ENCODE data around the gene TMEM248. TPM values are rescaled to one million over a fixed set of nuclear protein-coding genes. Genes with fewer than 3 reads are reported as not detected.
"Not testable (repeated sequence)": the region's sequence is repeated elsewhere in the genome, so short reads cannot be mapped to it uniquely, and the experiment has no call there.

Gene TMEM248
- total and polyA plus RNA-seq, 2 of the 8 experiments (the other 6 are each of a cell fraction or from before 2014, with no cell fraction given) = 63.6 to 126 TPM

DNA sequence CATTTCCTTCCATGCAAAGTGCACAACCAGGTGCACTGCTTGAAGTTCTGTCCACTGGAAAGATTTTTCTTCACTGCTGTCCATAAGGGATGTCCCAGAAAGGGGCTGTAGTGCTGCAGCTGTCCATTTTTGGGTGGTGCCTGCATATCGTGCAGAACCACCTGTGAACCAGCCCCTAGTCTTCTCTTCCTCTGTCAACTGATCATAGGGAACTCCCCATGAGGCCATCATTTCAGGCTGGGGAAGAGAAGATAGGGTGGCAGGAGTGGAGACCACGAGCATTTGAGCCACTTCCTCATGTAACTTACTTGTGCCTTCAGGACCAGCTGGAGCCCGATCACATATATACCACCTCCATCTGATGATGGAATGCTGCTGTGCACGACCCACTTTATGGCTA, 12.4 kb upstream of the TMEM248 start:
- not testable (repeated sequence) for H4K91ac ChIP-seq (replicated peaks; ENCODE audit: insufficient read length, low read length); H3K27me3 ChIP-seq (replicated peaks in 1 of 4; ENCODE audit: control insufficient read depth in 3 of 4, extremely low read depth in 1 of 4, insufficient read depth in 3 of 4, low read length in 3 of 4); H3K23ac ChIP-seq (ENCODE audit: insufficient read length); H2AK5ac ChIP-seq (ENCODE audit: low read depth, low read length); H3K23me2 ChIP-seq (ENCODE audit: low read depth, low read length); H3K56ac ChIP-seq (replicated peaks; ENCODE audit: insufficient read length, low read depth, low read length); H4K20me1 ChIP-seq (replicated peaks in 1 of 2; ENCODE audit: control insufficient read depth in 1 of 2, insufficient read depth in 2 of 2, low read length in 2 of 2); H4K8ac ChIP-seq (ENCODE audit: extremely low read depth, insufficient read depth, low read length); H3K27ac ChIP-seq (ENCODE audit: low read depth, low read length); H2BK5ac ChIP-seq (ENCODE audit: low read depth, low read length); H3K9me3 ChIP-seq (ENCODE audit: insufficient read depth in 2 of 2, low read depth in 1 of 2, low read length in 1 of 2); H2BK15ac ChIP-seq (ENCODE audit: low read length); H3K4me1 ChIP-seq (replicated peaks in 1 of 4; ENCODE audit: control insufficient read depth in 3 of 4, insufficient read depth in 4 of 4, low read length in 3 of 4); H3K79me1 ChIP-seq (ENCODE audit: low read depth, low read length); H3K79me2 ChIP-seq (ENCODE audit: control insufficient read depth in 1 of 2, insufficient read depth in 2 of 2, low read length in 2 of 2); H3K14ac ChIP-seq (ENCODE audit: insufficient read length); H3K4ac ChIP-seq (replicated peaks; ENCODE audit: insufficient read length, low read depth, low read length); H4K5ac ChIP-seq (ENCODE audit: insufficient read length, low read depth, low read length); H2AFZ ChIP-seq (ENCODE audit: low read length); H2BK20ac ChIP-seq (ENCODE audit: low read length); H3K4me3 ChIP-seq (ENCODE audit: extremely low read depth in 1 of 4, insufficient read depth in 2 of 4, low read depth in 3 of 4, low read length in 4 of 4); H2BK120ac ChIP-seq (replicated peaks; ENCODE audit: low read depth, low read length); FAIRE-seq; H3K4me2 ChIP-seq (ENCODE audit: insufficient read depth in 1 of 2, low read depth in 2 of 2, low read length in 2 of 2); H3K18ac ChIP-seq (ENCODE audit: extremely low read depth, low read length); DNase-seq (ENCODE audit: low read depth in 1 of 2, low spot score in 2 of 2); H3K9ac ChIP-seq (replicated peaks in 1 of 4; ENCODE audit: extremely low read depth in 1 of 4, low read depth in 3 of 4, low read length in 3 of 4); H2BK12ac ChIP-seq (ENCODE audit: low read depth, low read length); H3K36me3 ChIP-seq (ENCODE audit: control insufficient read depth in 2 of 4, insufficient read depth in 4 of 4, low read length in 3 of 4)
- CTCF ChIA-PET (ENCODE audit: partially characterized antibody) = interaction anchor here (0.8 to 1.6 kb wide), 2 partner anchors 10 to 14 kb away, joined by 3 read pairs; no protein-coding TSS in a partner anchor
- 92% methylated on average over 4 of the region's 4 CpGs; no CpG with 5 or more reads in 1 of the 2 experiments for whole genome bisulfite sequencing, 2 experiments (ENCODE audit: extremely low coverage in 1 of 2, insufficient coverage in 1 of 2, insufficient read length in 1 of 2, insufficient replicate concordance in 2 of 2, low coverage in 1 of 2, low lambda C conversion rate in 2 of 2, missing lambda C conversion rate in 1 of 2)
- POLR2A ChIA-PET (ENCODE audit: partially characterized antibody) = interaction anchor here (1.0 kb wide), 2 partner anchors 31 to 65 kb away, joined by 3 read pairs; no protein-coding TSS in a partner anchor

Measured in H1 (cell line).